GM23338 (cell line): ENCODE results near the gene MRPL57. TPM values are rescaled to one million over a fixed set of nuclear protein-coding genes. Genes with fewer than 3 reads are reported as not detected.

Source experiments
- ATAC-seq: fragments of 200-7000 bp; cut with Tn5 transposase; 3 replicates; pipeline ENCODE4 v1.9.1; 2020
- DNase-seq: peaks from one replicate; pipeline ENCODE4 v3.0.0-alpha.2; 2015; ENCODE audit warnings: low spot score
- H2AFZ ChIP-seq: fragments of 200-600 bp; sonication (generic); 2 replicates; pipeline ENCODE4 v1.8.0; 2016; ENCODE audit warnings: antibody characterized with exemption, mild to moderate bottlenecking, moderate library complexity
- H3F3A ChIP-seq: fragments of 200-600 bp; sonication (generic); replicated peaks from 2 replicates; pipeline ENCODE4 v1.8.0; 2017; ENCODE audit warnings: antibody characterized with exemption, mixed run types, low read depth
- H3K27ac ChIP-seq: fragments of 200-600 bp; sonication (generic); 2 replicates; pipeline ENCODE4 v1.6.1; 2016; ENCODE audit warnings: low read depth
- H3K27me3 ChIP-seq: fragments of 200-600 bp; sonication (generic); 2 replicates; pipeline ENCODE4 v1.8.0; 2016; ENCODE audit warnings: mild to moderate bottlenecking, mixed run types, moderate library complexity; ENCODE audit not compliant: insufficient read depth
- H3K36me3 ChIP-seq: fragments of 200-600 bp; sonication (generic); 2 replicates; pipeline ENCODE4 v1.8.0; 2016; ENCODE audit warnings: mild to moderate bottlenecking; ENCODE audit not compliant: insufficient read depth
- H3K4me1 ChIP-seq: fragments of 200-600 bp; sonication (generic); 2 replicates; pipeline ENCODE4 v1.8.0; 2016; ENCODE audit warnings: mild to moderate bottlenecking, moderate library complexity; ENCODE audit not compliant: insufficient read depth
- H3K4me2 ChIP-seq: fragments of 200-600 bp; sonication (generic); 2 replicates; pipeline ENCODE4 v1.7.1; 2017; ENCODE audit warnings: mixed run types
- H3K4me3 ChIP-seq: fragments of 200-600 bp; sonication (generic); 2 replicates; pipeline ENCODE4 v1.6.1; 2016; ENCODE audit warnings: mixed run types
- H3K79me2 ChIP-seq: fragments of 200-600 bp; sonication (generic); replicated peaks from 2 replicates; pipeline ENCODE4 v1.8.0; 2017; ENCODE audit warnings: mild to moderate bottlenecking; ENCODE audit not compliant: insufficient read depth
- H3K9me2 ChIP-seq: fragments of 200-600 bp; sonication (generic); 2 replicates; pipeline ENCODE4 v1.8.0; 2017; ENCODE audit not compliant: insufficient read depth
- H4K20me1 ChIP-seq: fragments of 200-600 bp; sonication (generic); replicated peaks from 2 replicates; pipeline ENCODE4 v1.8.0; 2017; ENCODE audit warnings: mild to moderate bottlenecking; ENCODE audit not compliant: insufficient read depth
- H3K27ac Mint-ChIP-seq: 2 replicates; pipeline ENCODE4 v1.8.0; 2020; ENCODE audit warnings: inconsistent platforms, mild to moderate bottlenecking, moderate library complexity, mixed read lengths
- H3K27me3 Mint-ChIP-seq: 3 replicates; pipeline ENCODE4 v1.8.0; 2022; ENCODE audit warnings: low read depth, mild to moderate bottlenecking, moderate library complexity, mixed read lengths, inconsistent platforms; ENCODE audit not compliant: insufficient read depth, poor library complexity
- H3K36me3 Mint-ChIP-seq: 3 replicates; pipeline ENCODE4 v1.8.0; 2021; ENCODE audit warnings: low read depth, mild to moderate bottlenecking, inconsistent platforms, moderate library complexity, mixed read lengths
- H3K4me1 Mint-ChIP-seq: 3 replicates; pipeline ENCODE4 v1.8.0; 2020; ENCODE audit warnings: mild to moderate bottlenecking, inconsistent platforms, mixed read lengths
- H3K4me3 Mint-ChIP-seq: 3 replicates; pipeline ENCODE4 v1.8.0; 2021; ENCODE audit warnings: moderate library complexity, mild to moderate bottlenecking, inconsistent platforms, mixed read lengths
- H3K9me3 Mint-ChIP-seq: 3 replicates; pipeline ENCODE4 v1.8.0; 2020; ENCODE audit warnings: moderate library complexity, mild to moderate bottlenecking, inconsistent platforms, mixed read lengths
- CREB1 ChIP-seq: fragments of 250-450 bp; sonication (Bioruptor Pico); IDR thresholded peaks from 2 replicates; pipeline ENCODE4 v1.5.0; 2020; ENCODE audit warnings: low read depth, mild to moderate bottlenecking, moderate library complexity
- CTCF ChIP-seq, 2 experiments: fragments of 200-600 bp in 1 of 2; sonication (generic) in 1 of 2; conservative IDR thresholded peaks; 2 replicates each; pipeline versions ENCODE4 v1.5.1 to v1.6.1; 2016 to 2017; ENCODE audit warnings: antibody characterized with exemption in 2 of 2, low read depth in 2 of 2, mild to moderate bottlenecking in 2 of 2, moderate library complexity in 1 of 2
- ETS1 ChIP-seq: IDR thresholded peaks from 2 replicates; pipeline ENCODE4 v1.6.1; 2016; ENCODE audit warnings: antibody characterized with exemption
- EZH2 ChIP-seq: fragments of 200-600 bp; sonication (generic); IDR thresholded peaks from one replicate; pipeline ENCODE4 v1.8.0; 2017; ENCODE audit warnings: antibody characterized with exemption, mild to moderate bottlenecking, low read depth; ENCODE audit not compliant: unreplicated experiment
- EZH2phosphoT487 ChIP-seq: fragments of 200-600 bp; sonication (generic); IDR thresholded peaks from one replicate; pipeline ENCODE4 v1.8.1; 2018; ENCODE audit warnings: antibody characterized with exemption; ENCODE audit not compliant: unreplicated experiment
- JUNB ChIP-seq: IDR thresholded peaks from one replicate; pipeline ENCODE4 v1.6.1; 2016; ENCODE audit warnings: antibody characterized with exemption; ENCODE audit not compliant: unreplicated experiment
- NANOG ChIP-seq: IDR thresholded peaks from 2 replicates; pipeline ENCODE4 v1.6.1; 2016; ENCODE audit warnings: antibody characterized with exemption, borderline replicate concordance
- POLR2AphosphoS5 ChIP-seq: IDR thresholded peaks from 2 replicates; pipeline ENCODE4 v1.6.1; 2016; ENCODE audit warnings: antibody characterized with exemption, low read depth
- REST ChIP-seq: IDR thresholded peaks from one replicate; pipeline ENCODE4 v1.6.1; 2018; ENCODE audit warnings: antibody characterized with exemption; ENCODE audit not compliant: unreplicated experiment
- STAT1 ChIP-seq: IDR thresholded peaks from one replicate; pipeline ENCODE4 v1.6.1; 2016; ENCODE audit warnings: antibody characterized with exemption; ENCODE audit not compliant: unreplicated experiment
- ZNF114 ChIP-seq: fragments of 250-450 bp; sonication (Bioruptor Pico); IDR thresholded peaks from 2 replicates; pipeline ENCODE4 v1.5.0; 2020; ENCODE audit warnings: mild to moderate bottlenecking, moderate library complexity
- ZNF331 ChIP-seq: fragments of 250-450 bp; sonication (Bioruptor Pico); IDR thresholded peaks from 2 replicates; pipeline ENCODE4 v1.5.0; 2020; ENCODE audit warnings: low read depth, mild to moderate bottlenecking, moderate library complexity
- polyA plus RNA-seq: library from polyadenylated mRNA; unstranded; fragments of >200 nt; fragmentation: Nextera tagmentation; extraction: Ambion mirVana; gene quantifications from 2 replicates; pipeline ENCODE4 v1.2.1, GENCODE V29; 2016
- total RNA-seq: library from RNA; depleted of rRNA; stranded (reverse); fragments of >200 nt; shearing (Covaris generic); gene quantifications from 2 replicates; pipeline ENCODE4 v1.2.3, GENCODE V29; 2014
- TF ChIP-seq, protein P1 (sequence below): fragments of 250-450 bp; sonication (Bioruptor Pico); IDR thresholded peaks from 2 replicates; pipeline ENCODE4 v1.5.0; 2020; ENCODE audit warnings: mild to moderate bottlenecking, moderate library complexity

MRPL57 gene
- total and polyA plus RNA-seq, 2 experiments from 2014 or later = 41.6 to 110 TPM

- Mint-ChIP-seq H3K27me3 (peaks cover 4% of the 10 kb centered on the region), H3K4me1 (no peaks in the 10 kb centered on the region), H3K27ac (no peak overlapping the region; the same call in 1 of the 2 replicates), H3K4me3 (no peak overlapping the region), H3K9me3 (peaks cover 11% of the 10 kb centered on the region), H3K36me3 (peaks cover 3% of the 10 kb centered on the region)
- no peak overlapping the region for H3K4me2 ChIP-seq
- H3K4me1 ChIP-seq = no peaks in the 10 kb centered on the region
- H3K79me2 ChIP-seq = no peaks in the 10 kb centered on the region
- H3F3A ChIP-seq = no peaks in the 10 kb centered on the region
- H3K36me3 ChIP-seq = no peaks in the 10 kb centered on the region
- peaks cover 8% of the 10 kb centered on the region; the same call in 1 of the 2 replicates for H3K9me2 ChIP-seq
- no peak for DNase-seq
- no peak for ATAC-seq
- no peaks in the 10 kb centered on the region for H4K20me1 ChIP-seq
- H3K27ac ChIP-seq = no peak overlapping the region
- H2AFZ ChIP-seq = peak overlapping the region; percentile 76; the same call in 1 of the 2 replicates
- no peak for TF ChIP-seq ZNF114 (CRISPR knock-in tag)
- no peak for TF ChIP-seq ETS1
- no peak for TF ChIP-seq EZH2
- TF ChIP-seq NANOG = no peak
- TF ChIP-seq, protein P1, sequence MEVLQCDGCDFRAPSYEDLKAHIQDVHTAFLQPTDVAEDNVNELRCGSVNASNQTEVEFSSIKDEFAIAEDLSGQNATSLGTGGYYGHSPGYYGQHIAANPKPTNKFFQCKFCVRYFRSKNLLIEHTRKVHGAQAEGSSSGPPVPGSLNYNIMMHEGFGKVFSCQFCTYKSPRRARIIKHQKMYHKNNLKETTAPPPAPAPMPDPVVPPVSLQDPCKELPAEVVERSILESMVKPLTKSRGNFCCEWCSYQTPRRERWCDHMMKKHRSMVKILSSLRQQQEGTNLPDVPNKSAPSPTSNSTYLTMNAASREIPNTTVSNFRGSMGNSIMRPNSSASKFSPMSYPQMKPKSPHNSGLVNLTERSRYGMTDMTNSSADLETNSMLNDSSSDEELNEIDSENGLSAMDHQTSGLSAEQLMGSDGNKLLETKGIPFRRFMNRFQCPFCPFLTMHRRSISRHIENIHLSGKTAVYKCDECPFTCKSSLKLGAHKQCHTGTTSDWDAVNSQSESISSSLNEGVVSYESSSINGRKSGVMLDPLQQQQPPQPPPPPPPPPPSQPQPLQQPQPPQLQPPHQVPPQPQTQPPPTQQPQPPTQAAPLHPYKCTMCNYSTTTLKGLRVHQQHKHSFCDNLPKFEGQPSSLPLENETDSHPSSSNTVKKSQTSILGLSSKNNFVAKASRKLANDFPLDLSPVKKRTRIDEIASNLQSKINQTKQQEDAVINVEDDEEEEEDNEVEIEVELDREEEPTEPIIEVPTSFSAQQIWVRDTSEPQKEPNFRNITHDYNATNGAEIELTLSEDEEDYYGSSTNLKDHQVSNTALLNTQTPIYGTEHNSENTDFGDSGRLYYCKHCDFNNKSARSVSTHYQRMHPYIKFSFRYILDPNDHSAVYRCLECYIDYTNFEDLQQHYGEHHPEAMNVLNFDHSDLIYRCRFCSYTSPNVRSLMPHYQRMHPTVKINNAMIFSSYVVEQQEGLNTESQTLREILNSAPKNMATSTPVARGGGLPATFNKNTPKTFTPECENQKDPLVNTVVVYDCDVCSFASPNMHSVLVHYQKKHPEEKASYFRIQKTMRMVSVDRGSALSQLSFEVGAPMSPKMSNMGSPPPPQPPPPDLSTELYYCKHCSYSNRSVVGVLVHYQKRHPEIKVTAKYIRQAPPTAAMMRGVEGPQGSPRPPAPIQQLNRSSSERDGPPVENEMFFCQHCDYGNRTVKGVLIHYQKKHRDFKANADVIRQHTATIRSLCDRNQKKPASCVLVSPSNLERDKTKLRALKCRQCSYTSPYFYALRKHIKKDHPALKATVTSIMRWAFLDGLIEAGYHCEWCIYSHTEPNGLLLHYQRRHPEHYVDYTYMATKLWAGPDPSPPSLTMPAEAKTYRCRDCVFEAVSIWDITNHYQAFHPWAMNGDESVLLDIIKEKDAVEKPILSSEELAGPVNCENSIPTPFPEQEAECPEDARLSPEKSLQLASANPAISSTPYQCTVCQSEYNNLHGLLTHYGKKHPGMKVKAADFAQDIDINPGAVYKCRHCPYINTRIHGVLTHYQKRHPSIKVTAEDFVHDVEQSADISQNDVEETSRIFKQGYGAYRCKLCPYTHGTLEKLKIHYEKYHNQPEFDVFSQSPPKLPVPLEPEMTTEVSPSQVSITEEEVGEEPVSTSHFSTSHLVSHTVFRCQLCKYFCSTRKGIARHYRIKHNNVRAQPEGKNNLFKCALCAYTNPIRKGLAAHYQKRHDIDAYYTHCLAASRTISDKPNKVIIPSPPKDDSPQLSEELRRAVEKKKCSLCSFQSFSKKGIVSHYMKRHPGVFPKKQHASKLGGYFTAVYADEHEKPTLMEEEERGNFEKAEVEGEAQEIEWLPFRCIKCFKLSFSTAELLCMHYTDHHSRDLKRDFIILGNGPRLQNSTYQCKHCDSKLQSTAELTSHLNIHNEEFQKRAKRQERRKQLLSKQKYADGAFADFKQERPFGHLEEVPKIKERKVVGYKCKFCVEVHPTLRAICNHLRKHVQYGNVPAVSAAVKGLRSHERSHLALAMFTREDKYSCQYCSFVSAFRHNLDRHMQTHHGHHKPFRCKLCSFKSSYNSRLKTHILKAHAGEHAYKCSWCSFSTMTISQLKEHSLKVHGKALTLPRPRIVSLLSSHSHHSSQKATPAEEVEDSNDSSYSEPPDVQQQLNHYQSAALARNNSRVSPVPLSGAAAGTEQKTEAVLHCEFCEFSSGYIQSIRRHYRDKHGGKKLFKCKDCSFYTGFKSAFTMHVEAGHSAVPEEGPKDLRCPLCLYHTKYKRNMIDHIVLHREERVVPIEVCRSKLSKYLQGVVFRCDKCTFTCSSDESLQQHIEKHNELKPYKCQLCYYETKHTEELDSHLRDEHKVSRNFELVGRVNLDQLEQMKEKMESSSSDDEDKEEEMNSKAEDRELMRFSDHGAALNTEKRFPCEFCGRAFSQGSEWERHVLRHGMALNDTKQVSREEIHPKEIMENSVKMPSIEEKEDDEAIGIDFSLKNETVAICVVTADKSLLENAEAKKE (CRISPR knock-in tag) = no peak
- TF ChIP-seq JUNB = no peak
- no peak for TF ChIP-seq CTCF (conservative IDR thresholded peaks at IDR 0.05; ENCODE audit: low read depth in 2 of 2)
- TF ChIP-seq CREB1 = no peak
- no peak for TF ChIP-seq POLR2AphosphoS5
- no peak for TF ChIP-seq ZNF331 (CRISPR knock-in tag)
- TF ChIP-seq REST = no peak
- no peak for TF ChIP-seq EZH2phosphoT487
- TF ChIP-seq STAT1 = no peak
- no peaks in the 10 kb centered on the region for H3K27me3 ChIP-seq
- H3K4me3 ChIP-seq = no peak overlapping the region
Measured at GRCh38 chr13:21225841-21226581, 49.6 kb downstream of the MRPL57 start.
